Measurements from ENCODE around the gene OR2A5. TPM values are rescaled to one million over a fixed set of nuclear protein-coding genes. Genes with fewer than 3 reads are reported as not detected.

The OR2A5 gene
- total and polyA plus RNA-seq, 8 donors, result not detected

- H3K27me3 ChIP-seq, result no peaks in the 10 kb centered on the region
- no peaks in the 10 kb centered on the region for H3K9me3 ChIP-seq
- WGBS, 5 donors, result 6 to 95% (median 48%) methylated on average over 1 of the region's 1 CpG
- no peak for DNase-seq
- intact Hi-C loops (cut with DNase I; ENCODE audit: low total_unique reads), result no loop called here
- no peak overlapping the region for H3K27ac ChIP-seq
- TF ChIP-seq POLR2A (IDR thresholded peaks at IDR 0.05) (no peak), EP300 (IDR thresholded peaks at IDR 0.05) (no peak), POLR2AphosphoS5 (IDR thresholded peaks at IDR 0.05) (no peak)
- TF ChIP-seq, protein P1, sequence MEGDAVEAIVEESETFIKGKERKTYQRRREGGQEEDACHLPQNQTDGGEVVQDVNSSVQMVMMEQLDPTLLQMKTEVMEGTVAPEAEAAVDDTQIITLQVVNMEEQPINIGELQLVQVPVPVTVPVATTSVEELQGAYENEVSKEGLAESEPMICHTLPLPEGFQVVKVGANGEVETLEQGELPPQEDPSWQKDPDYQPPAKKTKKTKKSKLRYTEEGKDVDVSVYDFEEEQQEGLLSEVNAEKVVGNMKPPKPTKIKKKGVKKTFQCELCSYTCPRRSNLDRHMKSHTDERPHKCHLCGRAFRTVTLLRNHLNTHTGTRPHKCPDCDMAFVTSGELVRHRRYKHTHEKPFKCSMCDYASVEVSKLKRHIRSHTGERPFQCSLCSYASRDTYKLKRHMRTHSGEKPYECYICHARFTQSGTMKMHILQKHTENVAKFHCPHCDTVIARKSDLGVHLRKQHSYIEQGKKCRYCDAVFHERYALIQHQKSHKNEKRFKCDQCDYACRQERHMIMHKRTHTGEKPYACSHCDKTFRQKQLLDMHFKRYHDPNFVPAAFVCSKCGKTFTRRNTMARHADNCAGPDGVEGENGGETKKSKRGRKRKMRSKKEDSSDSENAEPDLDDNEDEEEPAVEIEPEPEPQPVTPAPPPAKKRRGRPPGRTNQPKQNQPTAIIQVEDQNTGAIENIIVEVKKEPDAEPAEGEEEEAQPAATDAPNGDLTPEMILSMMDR (IDR thresholded peaks at IDR 0.05), result no peak
- H3K36me3 ChIP-seq, result no peaks in the 10 kb centered on the region
- H3K4me3 ChIP-seq, result no peak overlapping the region
- no peaks in the 10 kb centered on the region for H3K4me1 ChIP-seq
Measured at GRCh38 chr7:144036302-144036885, 12.4 kb upstream of the OR2A5 start.

GRCh38 chr7:144037414-144038035, 11.2 kb upstream of the OR2A5 start:
- WGBS, 5 donors, result 44 to 83% (median 79%) methylated on average over 1 of the region's 1 CpG
- intact Hi-C loops (cut with DNase I; ENCODE audit: low total_unique reads), result no loop called here
- no peak for DNase-seq
- Histone ChIP-seq H3K27ac (no peak overlapping the region), H3K9me3 (no peaks in the 10 kb centered on the region), H3K27me3 (no peaks in the 10 kb centered on the region), H3K4me3 (no peak overlapping the region), H3K36me3 (no peaks in the 10 kb centered on the region), H3K4me1 (no peaks in the 10 kb centered on the region)
- TF ChIP-seq, protein P1 (IDR thresholded peaks at IDR 0.05), result no peak
- no peak for TF ChIP-seq POLR2AphosphoS5 (IDR thresholded peaks at IDR 0.05)
- TF ChIP-seq POLR2A (IDR thresholded peaks at IDR 0.05), result no peak
- TF ChIP-seq EP300 (IDR thresholded peaks at IDR 0.05), result no peak

GRCh38 chr7:144038887-144039286, 9.9 kb upstream of the OR2A5 start:
- WGBS, 5 donors, result 44 to 72% (median 54%) methylated on average over 4 of the region's 4 CpGs
- no peak for TF ChIP-seq POLR2AphosphoS5 (IDR thresholded peaks at IDR 0.05)
- TF ChIP-seq, protein P1 (IDR thresholded peaks at IDR 0.05), result no peak
- TF ChIP-seq EP300 (IDR thresholded peaks at IDR 0.05), result no peak
- TF ChIP-seq POLR2A (IDR thresholded peaks at IDR 0.05), result no peak
- no peak overlapping the region for H3K27ac ChIP-seq
- H3K4me3 ChIP-seq, result no peak overlapping the region
- DNase-seq, result no peak
- H3K36me3 ChIP-seq, result no peaks in the 10 kb centered on the region
- intact Hi-C loops (cut with DNase I; ENCODE audit: low total_unique reads), result no loop called here
- H3K4me1 ChIP-seq, result no peaks in the 10 kb centered on the region
- H3K27me3 ChIP-seq, result no peaks in the 10 kb centered on the region
- no peaks in the 10 kb centered on the region for H3K9me3 ChIP-seq

GRCh38 chr7:144049491-144049890, 743 bp downstream of the OR2A5 start:
- intact Hi-C loops (cut with DNase I; ENCODE audit: low total_unique reads), result no loop called here
- Histone ChIP-seq H3K4me3 (no peak overlapping the region), H3K27ac (no peak overlapping the region), H3K36me3 (no peaks in the 10 kb centered on the region), H3K9me3 (no peaks in the 10 kb centered on the region), H3K27me3 (no peaks in the 10 kb centered on the region), H3K4me1 (peaks cover 0 to 10% (median 0%) of the 10 kb centered on the region in 4 donors)
- TF ChIP-seq POLR2A (IDR thresholded peaks at IDR 0.05), result no peak
- TF ChIP-seq, protein P1 (IDR thresholded peaks at IDR 0.05), result no peak
- TF ChIP-seq EP300 (IDR thresholded peaks at IDR 0.05), result no peak
- TF ChIP-seq POLR2AphosphoS5 (IDR thresholded peaks at IDR 0.05), result no peak
- no peak for DNase-seq
- WGBS, 5 donors, result 42 to 66% (median 54%) methylated on average over 2 of the region's 2 CpGs
